Heart right ventricle (tissue), 16 donors: Measurements from ENCODE around the gene RAB40B. TPM values are rescaled to one million over a fixed set of nuclear protein-coding genes. Genes with fewer than 3 reads are reported as not detected.
A peak's percentile ranks its signal among the peaks of the same experiment; 100 is the strongest.

Experiments
- ATAC-seq, 8 donors: fragments of 200-7000 bp; cut with Tn5 transposase; one replicate each; pipeline ENCODE4 v1.9.1; 2020; ENCODE audit warnings: mild to moderate bottlenecking in 8 of 8, moderate library complexity in 8 of 8, moderate number of reproducible peaks in 1 of 8
- DNase-seq, 2 donors: peaks; one replicate each; pipeline ENCODE4 v3.0.0-alpha.2; 2020
- H3K27ac ChIP-seq, 10 donors: fragments of 200-600 bp; sonication (generic) in 2 of 10; one replicate each; pipeline versions ENCODE4 v1.5.0 to v1.8.0; 2020 to 2022; ENCODE audit warnings: mild to moderate bottlenecking in 3 of 10
- H3K27me3 ChIP-seq, 7 donors: fragments of 200-600 bp; one replicate each; pipeline ENCODE4 v1.8.0; 2021 to 2022; ENCODE audit warnings: mild to moderate bottlenecking in 2 of 7
- H3K36me3 ChIP-seq, 9 donors: fragments of 200-600 bp; sonication (generic) in 1 of 9; one replicate each; pipeline versions ENCODE4 v1.5.0 to v1.8.0; 2020 to 2022; ENCODE audit warnings: mild to moderate bottlenecking in 2 of 9
- H3K4me1 ChIP-seq, 9 donors: fragments of 200-600 bp; sonication (generic) in 1 of 9; one replicate each; pipeline versions ENCODE4 v1.5.0 to v1.8.0; 2020 to 2022; ENCODE audit warnings: mild to moderate bottlenecking in 4 of 9
- H3K4me3 ChIP-seq, 10 donors: fragments of 200-600 bp; sonication (generic) in 2 of 10; one replicate each; pipeline versions ENCODE4 v1.5.0 to v1.8.0; 2020 to 2022; ENCODE audit warnings: mild to moderate bottlenecking in 7 of 10, moderate library complexity in 2 of 10
- H3K9me3 ChIP-seq, 11 donors: fragments of 200-600 bp in 10 of 11; sonication (generic) in 2 of 11; one replicate each; pipeline versions ENCODE4 v1.5.0 to v1.8.0; 2013 to 2022; ENCODE audit warnings: mild to moderate bottlenecking in 2 of 11, control low read depth in 1 of 11, moderate library complexity in 1 of 11
- CTCF ChIP-seq, 9 donors: fragments of 200-600 bp; sonication (generic) in 2 of 9; IDR thresholded peaks; one replicate each; pipeline versions ENCODE4 v1.5.0 to v1.8.0; 2021 to 2022; ENCODE audit warnings: antibody characterized with exemption in 9 of 9, mild to moderate bottlenecking in 5 of 9, moderate library complexity in 1 of 9
- WGBS, 2 donors: extraction: QIAGEN DNeasy Blood & Tissue Kit; methylation state at CpG; one replicate each; pipeline ENCODE4 v1.1.7; 2013; ENCODE audit warnings: inconsistent platforms in 1 of 2; 5-methylcytosine and 5-hydroxymethylcytosine counted together
- intact Hi-C, 10 donors: fragments of 100-400 bp; cut with DNase I; formaldehyde crosslinking; loops; one replicate each; pipeline versions ENCODE4 v1.11.1 to v1.14.2; 2022
- polyA plus RNA-seq, 2 donors: library from polyadenylated mRNA; stranded (reverse); fragments of 200-250 nt; gene quantifications; one replicate each; pipeline ENCODE4 v1.2.3, GENCODE V29; 2013
- total RNA-seq, 10 donors: library from RNA; stranded (reverse); fragmentation: NEBNext Ultra II Directional in 3 of 10; extraction: Animal tissue kit (Norgen Biotek cat#: 25700) in 3 of 10; gene quantifications; one replicate each; pipeline versions ENCODE4 v1.2.1 to v1.2.4, GENCODE V29; 2021 to 2023
- donor health status: Arrhythmogenic right ventricular cardiomyopathy.
- donor health status: ischemic (EF 13 %, LVEDD 7.1; RV severe dilation, severe dysfunction).
- donor health status: healthy with polysubstance abuse.
- donor health status: DM: no; HTN: yes; CAD: no.
- donor health status: DM: no; HTN: no; CAD: no.
- donor health status: ischemic (EF 25% LVEDD 6.9; RV normal size, moderate dysfunction).
- donor health status: ischemic (EF 25% LVEDD 5.7; RV mildly dilated, moderate dysfunction).
- donor health status: healthy.
- donor health status: DM: yes; HTN: yes; CAD: no.
- donor health status: Ischemic cardiomyopathy.
- donor health status: ischemic (EF 35%, LVEDD 5.7; RV mildly dilated, moderate dysfunction).
- donor health status: nonischemic (EF 11% LVEDD 7.7; RV severe dilation, severe dysfunction).
- donor health status: DM: yes; HTN: yes; CAD: no.
- donor health status: PGD.
- donor health status: ischemic (EF 29% LVEDD 5.4; RV normal size, mild dysfunction).
- donor health status: nonischemic (EF 23%, LVEDD 6.1; RV moderate dilation, normal function).

Gene RAB40B
- total and polyA plus RNA-seq, 12 donors: 8.0 to 42.4 (median 20.4) TPM

GRCh38 chr17:82648742-82649331, 49.7 kb downstream of the RAB40B start:
- H3K4me3 ChIP-seq: peak overlapping the region in 8 of 10 donors; percentile 25 to 99 (median 46)
- H3K9me3 ChIP-seq: no peaks in the 10 kb centered on the region
- 13 to 19% methylated on average over 15 to 18 of the region's 37 CpGs for WGBS, 2 donors
- ATAC-seq: peak; percentile 6 to 42 (median 26)
- DNase-seq: peak; percentile 66 to 69
- TF ChIP-seq CTCF (IDR thresholded peaks at IDR 0.05): no peak
- peaks cover 0 to 13% (median 7%) of the 10 kb centered on the region in 9 donors for H3K36me3 ChIP-seq
- peaks cover 2 to 34% (median 23%) of the 10 kb centered on the region in 9 donors for H3K4me1 ChIP-seq
- intact Hi-C loops: loop anchor here in 3 of 10 donors (5.0 kb wide), 3 partner anchors 47 to 83 kb away; partner anchors contain the start of gene FN3KRP (in 1 of the 3)
- H3K27me3 ChIP-seq: no peaks in the 10 kb centered on the region
- H3K27ac ChIP-seq: peak overlapping the region in 8 of 10 donors; percentile 39 to 78 (median 67)

- intact Hi-C loops: loop anchor here in 3 of 10 donors (5.0 kb wide), 3 partner anchors 46 to 84 kb away; partner anchors contain the start of gene FN3KRP (in 1 of the 3)
- Histone ChIP-seq H3K4me1 (peaks cover 2 to 37% (median 23%) of the 10 kb centered on the region in 9 donors), H3K27me3 (no peaks in the 10 kb centered on the region), H3K9me3 (no peaks in the 10 kb centered on the region), H3K4me3 (peak within 1 kb of the TSS; percentile 77 to 100 (median 99)), H3K36me3 (peaks cover 0 to 19% (median 13%) of the 10 kb centered on the region in 9 donors), H3K27ac (peak within 1 kb of the TSS; percentile 91 to 99 (median 98))
- no peak for TF ChIP-seq CTCF (IDR thresholded peaks at IDR 0.05)
- ATAC-seq: peak; percentile 95 to 98 (median 98)
- DNase-seq: peak; percentile 95 to 96
- 1% methylated on average over 57 to 59 of the region's 67 CpGs for WGBS, 2 donors
Observed at GRCh38 chr17:82648165-82648668, 50.3 kb downstream of the RAB40B start, which contains the start of gene WDR45B. WDR45B (minus strand) TSS chr17:82648444; CDS start chr17:82648340, 104 bp downstream.

DNA sequence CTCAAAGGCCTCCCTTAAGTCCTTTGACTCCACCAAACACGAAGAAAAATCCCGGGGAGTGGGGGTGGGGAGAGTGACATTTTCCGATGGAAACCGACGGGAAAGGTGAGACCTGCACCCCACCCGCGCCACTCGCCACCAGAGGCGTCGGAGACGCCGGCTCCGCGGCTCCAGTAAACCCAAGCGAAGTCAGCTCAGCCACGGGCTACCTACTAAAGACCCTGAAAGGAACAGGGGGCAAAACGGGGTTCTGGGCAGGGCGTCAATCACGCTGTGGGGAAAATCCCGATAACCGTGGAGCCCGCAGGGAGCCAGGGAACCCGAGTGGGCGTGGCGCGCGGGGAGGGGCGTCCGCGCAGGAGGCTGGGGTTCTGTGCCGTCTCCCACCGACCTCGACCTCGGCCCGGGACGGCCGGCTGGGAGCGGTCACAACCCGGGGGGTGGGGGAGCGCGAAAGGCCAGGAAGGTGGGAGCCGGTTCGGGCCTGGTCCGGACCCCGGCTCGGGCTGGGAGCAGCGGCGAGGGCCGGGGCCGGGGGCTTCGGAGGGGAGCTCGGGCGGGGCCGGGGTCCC, 50.8 kb downstream of the RAB40B start:
- Histone ChIP-seq H3K27ac (peak overlapping the region; percentile 91 to 99 (median 98)), H3K4me1 (peaks cover 2 to 37% (median 23%) of the 10 kb centered on the region in 9 donors), H3K4me3 (peak overlapping the region; percentile 77 to 100 (median 99)), H3K27me3 (no peaks in the 10 kb centered on the region), H3K36me3 (peaks cover 0 to 24% (median 18%) of the 10 kb centered on the region in 9 donors), H3K9me3 (no peaks in the 10 kb centered on the region)
- 1% methylated on average over 48 to 54 of the region's 54 CpGs for WGBS, 2 donors
- peak; percentile 1 to 54 (median 28) for ATAC-seq
- peak; percentile 41 to 50 for DNase-seq
- intact Hi-C loops: loop anchor here in 3 of 10 donors (5.0 kb wide), 3 partner anchors 45 to 85 kb away; partner anchors contain the start of gene FN3KRP (in 1 of the 3)
- TF ChIP-seq CTCF (IDR thresholded peaks at IDR 0.05): no peak

DNA sequence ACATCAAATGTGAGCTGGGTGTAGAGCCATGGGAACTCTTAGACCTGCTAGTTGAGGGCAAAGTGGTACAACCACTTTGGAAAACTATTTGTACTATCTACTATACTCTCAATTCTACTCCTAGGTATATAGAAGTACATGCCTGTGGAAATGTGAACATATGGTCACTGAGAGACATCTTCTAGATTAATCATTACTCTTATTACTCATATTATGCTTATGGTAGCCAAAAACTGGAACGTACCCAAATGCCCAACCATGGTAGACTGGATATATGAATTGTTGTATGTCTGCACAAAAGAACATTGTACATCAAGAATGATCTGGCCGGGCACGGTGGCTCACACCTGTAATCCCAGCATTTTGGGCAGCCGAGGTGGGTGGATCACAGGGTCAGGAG, 53.0 kb downstream of the RAB40B start:
- Histone ChIP-seq H3K4me3 (no peak overlapping the region), H3K36me3 (peaks cover 0 to 46% (median 29%) of the 10 kb centered on the region in 9 donors), H3K27ac (no peak overlapping the region), H3K4me1 (peaks cover 2 to 39% (median 23%) of the 10 kb centered on the region in 9 donors), H3K27me3 (no peaks in the 10 kb centered on the region), H3K9me3 (no peaks in the 10 kb centered on the region)
- intact Hi-C loops: loop anchor here in 3 of 10 donors (5.0 kb wide), 3 partner anchors 43 to 87 kb away; partner anchors contain the start of gene FN3KRP (in 1 of the 3)
- ATAC-seq (no peak), DNase-seq (no peak)
- no peak for TF ChIP-seq CTCF (IDR thresholded peaks at IDR 0.05)
- 96% methylated on average over 4 of the region's 4 CpGs for WGBS, 2 donors
